HT1080 (cell line): ENCODE measurements around the gene MLF2. TPM values are rescaled to one million over a fixed set of nuclear protein-coding genes. Genes with fewer than 3 reads are reported as not detected.
"Not testable (repeated sequence)": the region's sequence is repeated elsewhere in the genome, so short reads cannot be mapped to it uniquely, and the experiment has no call there.

Experiments used
- DNase-seq: peaks from one replicate; pipeline ENCODE4 v3.0.0-alpha.2; 2015; ENCODE audit warnings: low read depth
- total RNA-seq: library from RNA; depleted of rRNA; stranded (reverse); fragments of >200 nt; shearing (Covaris generic); gene quantifications from 2 replicates; pipeline ENCODE4 v1.2.3, GENCODE V29; 2014

Gene MLF2
- total RNA-seq, 1 experiment from 2014 or later: 297 TPM

- DNase-seq: peak; percentile 93
Measured at GRCh38 chr12:6765634-6766581, 13.0 kb upstream of the MLF2 start, which contains the start of gene PTMS. Gene PTMS, plus strand, starts transcription at chr12:6766363. Its CDS starts 343 bp downstream, at chr12:6766706.

DNA sequence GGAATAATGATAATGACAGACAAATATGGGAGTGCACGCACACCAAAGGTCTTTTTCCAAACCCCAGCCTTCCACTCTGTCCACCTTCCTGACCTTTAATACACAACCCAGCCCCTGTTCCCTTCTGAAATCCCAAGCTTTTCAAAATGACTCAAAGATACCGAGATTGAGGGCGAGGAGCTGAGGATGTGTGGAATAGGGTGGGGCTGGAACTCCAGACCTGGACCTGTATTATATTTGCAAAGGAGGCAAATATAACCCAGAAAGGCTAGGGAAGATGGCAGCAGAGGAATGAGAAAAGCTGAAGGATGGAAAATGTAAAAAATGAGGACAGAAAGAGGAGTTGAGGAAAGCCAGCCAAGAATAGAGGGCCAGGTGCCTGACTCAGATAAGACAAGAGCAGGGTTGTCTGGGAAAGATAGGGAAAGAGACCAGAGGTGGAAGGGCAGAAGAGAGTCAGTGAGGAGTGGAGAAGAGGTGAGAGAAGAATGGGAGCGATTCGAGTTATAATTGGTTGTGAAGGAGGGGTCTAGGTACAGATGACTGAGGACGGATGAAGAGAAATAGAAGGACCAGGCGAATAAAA, 12.2 kb upstream of the MLF2 start:
- DNase-seq: no peak

DNA sequence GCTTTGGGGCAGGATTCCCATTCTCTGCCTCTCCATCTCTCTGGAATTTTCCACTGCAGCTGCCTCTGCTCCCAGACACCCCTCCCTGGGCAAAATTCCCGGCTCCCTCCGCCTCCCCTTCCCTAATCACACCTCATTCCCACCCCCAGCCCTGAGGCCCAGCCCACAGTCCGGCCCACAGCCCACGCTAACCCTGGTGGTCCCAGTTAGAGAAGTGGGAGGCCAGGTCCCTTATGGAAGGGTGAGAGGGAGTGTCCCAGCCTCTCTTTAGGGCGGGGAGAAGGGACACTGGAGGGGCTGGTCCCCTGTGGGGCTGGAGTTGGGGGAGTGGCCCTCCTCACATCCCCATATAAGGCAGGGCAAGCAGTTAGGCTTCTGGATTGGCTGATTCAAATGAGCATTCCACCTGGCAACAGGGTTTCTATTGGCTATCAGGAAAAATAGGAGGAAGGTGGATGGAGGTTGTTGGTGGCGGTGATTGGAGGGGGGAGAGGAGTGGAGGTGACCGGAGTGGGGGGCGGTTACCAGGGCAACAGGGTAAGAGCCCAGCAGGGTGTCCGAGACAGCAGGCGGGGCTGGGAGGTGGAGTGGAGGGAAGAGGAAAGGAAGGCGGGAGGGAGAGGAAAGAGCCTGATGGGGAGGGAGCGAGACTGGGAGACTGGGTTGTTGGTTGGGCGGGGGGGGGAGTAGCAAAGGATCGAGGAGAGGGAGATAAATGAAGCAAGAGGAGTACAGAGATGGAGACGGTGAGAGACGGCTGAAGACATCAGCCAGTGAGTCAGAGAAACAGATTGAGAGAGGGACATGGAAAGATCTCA, 11.3 kb upstream of the MLF2 start:
- DNase-seq: peak; percentile 100

DNA sequence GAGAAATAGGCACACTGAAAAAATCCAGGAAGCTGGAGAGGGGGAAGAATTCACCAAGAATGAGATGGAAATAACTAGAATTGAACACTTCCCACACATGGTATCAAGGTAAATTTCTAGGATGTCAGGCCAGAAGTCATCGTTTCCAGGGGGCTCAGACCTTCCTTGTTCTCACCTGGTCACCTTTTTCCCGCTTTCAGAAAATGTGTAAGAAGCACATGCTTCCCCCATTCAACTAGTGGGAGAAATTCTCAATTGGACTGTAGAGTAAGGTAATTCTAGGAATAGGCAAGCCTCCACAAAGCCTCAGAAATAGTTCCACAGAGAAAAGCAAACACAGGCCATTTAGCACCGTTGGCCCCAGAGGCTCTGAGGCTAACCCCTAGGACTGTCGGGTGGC, 10.4 kb upstream of the MLF2 start:
- DNase-seq: no peak

- DNase-seq: no peak
Measured at GRCh38 chr12:6759741-6760140, 6.8 kb upstream of the MLF2 start.

DNA sequence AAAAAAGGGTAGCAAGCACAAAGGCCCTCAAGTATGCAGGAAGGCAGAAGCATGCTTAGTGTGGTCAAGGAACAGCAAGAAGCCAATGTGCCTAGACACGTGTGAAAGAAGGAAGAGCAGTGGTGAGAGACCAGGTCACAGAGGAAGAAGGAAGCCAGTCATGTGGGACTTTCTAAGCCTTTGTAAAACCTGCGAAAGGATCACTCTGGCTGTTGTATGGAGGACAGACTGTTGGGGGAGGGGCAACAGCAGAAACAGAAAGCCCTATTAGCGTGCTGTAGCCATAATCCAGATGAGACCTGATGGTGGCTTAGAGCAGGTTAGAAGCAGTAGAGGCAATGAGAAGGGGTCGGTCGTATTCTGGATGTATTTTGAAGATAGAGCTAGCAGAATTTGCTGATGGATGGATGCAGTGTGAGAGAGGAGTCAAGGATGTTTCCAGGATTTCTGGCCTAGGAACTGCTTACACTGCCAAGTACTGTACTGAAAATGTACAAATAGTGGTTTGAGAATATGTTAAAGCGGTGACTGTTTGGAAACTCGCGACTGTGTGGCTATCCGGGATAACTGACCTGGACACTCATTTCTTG, 5.7 kb upstream of the MLF2 start:
- no peak for DNase-seq

GRCh38 chr12:6757028-6757690, 4.2 kb upstream of the MLF2 start:
- DNase-seq: no peak

- no peak for DNase-seq
Measured at GRCh38 chr12:6754411-6754810, 1.5 kb upstream of the MLF2 start.

DNA sequence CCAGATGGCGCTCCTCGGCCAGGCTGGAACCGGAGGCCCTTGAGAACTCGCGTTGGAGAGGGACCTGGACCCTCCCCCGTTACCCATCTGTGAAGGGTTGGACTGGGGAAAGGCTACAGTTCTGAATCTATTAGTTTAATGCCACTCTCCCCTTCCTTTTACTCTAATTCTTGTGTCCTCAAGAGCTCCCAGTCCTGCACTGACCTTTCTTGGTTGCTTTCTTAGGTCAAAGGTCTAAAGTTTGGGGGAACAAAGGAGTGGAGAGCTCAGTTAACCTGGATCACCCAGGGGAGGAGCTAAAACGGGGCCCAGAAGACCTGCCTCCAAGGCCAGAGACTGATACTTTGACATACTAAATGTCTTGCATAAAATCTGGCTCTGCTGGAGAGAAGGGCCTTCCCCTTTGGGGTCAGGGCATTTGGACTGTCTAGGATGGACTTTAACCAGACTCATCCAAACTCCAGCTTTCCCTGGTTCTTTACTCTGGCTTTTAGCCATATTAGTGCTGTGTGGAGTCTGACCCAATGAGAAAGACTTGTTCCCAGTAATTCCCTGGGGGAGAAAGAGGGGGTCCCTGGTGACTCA, 923 bp upstream of the MLF2 start:
- DNase-seq: no peak

- peak; percentile 46 for DNase-seq
Measured at GRCh38 chr12:6752167-6752920, 597 bp downstream of the MLF2 start.

- DNase-seq: no peak
Measured at GRCh38 chr12:6751767-6752166, 1.2 kb downstream of the MLF2 start.

GRCh38 chr12:6750506-6750905, 2.4 kb downstream of the MLF2 start:
- no peak for DNase-seq

DNA sequence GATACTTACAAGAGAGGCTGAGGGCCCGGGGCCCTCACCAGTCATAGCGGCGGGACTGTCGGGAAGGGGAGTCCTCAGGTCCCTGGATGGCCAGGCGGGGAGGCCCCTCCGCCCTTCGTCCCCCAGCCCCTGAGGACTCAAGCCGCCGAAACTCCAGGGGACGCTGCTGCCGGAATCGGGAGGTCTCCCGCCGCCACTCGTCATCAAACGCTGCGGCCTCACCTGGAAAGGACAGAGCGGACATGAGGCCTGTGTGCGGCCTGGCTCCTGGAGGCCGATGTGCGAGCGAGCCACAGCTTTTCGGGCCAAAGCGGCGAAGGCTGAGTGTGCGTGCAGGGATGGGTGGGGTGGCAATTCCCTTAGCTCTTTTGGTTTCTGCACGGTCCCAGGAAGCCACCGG, 4.2 kb downstream of the MLF2 start:
- no peak for DNase-seq

DNA sequence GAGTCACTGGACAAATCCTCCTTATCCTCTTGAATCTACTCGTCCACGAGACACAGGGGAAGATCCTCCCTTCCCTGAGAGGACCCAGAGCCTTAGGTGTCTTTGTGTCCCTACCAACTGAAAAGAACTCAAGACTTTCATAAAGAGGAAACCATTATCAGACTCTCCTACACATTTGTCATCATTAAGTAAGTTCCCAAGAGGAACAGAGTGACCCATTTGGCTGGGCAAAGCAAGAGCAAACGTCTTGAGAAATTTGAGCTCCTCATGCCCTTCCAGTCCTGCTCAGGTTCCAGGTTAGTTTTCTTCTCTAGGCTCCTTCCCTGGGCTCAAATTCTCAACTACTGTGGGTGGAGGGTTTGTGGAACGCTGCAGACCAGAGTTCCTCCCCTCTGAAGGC, 5.7 kb downstream of the MLF2 start:
- DNase-seq: no peak

- peak; percentile 26 for DNase-seq
Measured at GRCh38 chr12:6745741-6746525, 7.0 kb downstream of the MLF2 start.

GRCh38 chr12:6743300-6743699, 9.6 kb downstream of the MLF2 start:
- DNase-seq: not testable (repeated sequence)

GRCh38 chr12:6742834-6743233, 10.1 kb downstream of the MLF2 start:
- no peak for DNase-seq

DNA sequence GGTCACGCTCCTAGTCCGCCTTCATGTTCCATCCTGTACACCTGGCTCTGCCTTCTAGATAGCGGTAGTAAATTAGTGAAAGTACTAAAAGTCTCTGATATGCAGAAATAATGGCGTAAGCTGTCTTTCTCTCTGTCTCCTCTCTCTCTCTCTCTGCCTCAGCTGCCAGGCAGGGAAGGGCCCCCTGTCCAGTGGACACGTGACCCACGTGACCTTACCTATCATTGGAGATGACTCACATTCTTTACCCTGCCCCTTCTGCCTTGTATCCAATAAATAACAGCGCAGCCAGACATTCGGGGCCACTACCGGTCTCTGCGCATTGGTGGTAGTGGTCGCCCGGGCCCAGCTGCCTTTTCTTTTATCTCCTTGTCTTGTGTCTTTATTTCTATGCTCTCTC, 10.9 kb downstream of the MLF2 start:
- not testable (repeated sequence) for DNase-seq

GRCh38 chr12:6736754-6737153, 16.2 kb downstream of the MLF2 start:
- DNase-seq: no peak
